WTC11 (cell line): ENCODE measurements around the gene NCKAP5L.

Experiments used
- CTCF ChIP-seq: fragments of 200-600 bp; IDR thresholded peaks from 2 replicates; pipeline ENCODE4 v1.8.0; 2022; ENCODE audit warnings: antibody characterized with exemption
- ELF4 ChIP-seq: sonication (generic); formaldehyde crosslinking; IDR thresholded peaks from 2 replicates; pipeline ENCODE4 v1.8.1; 2022; ENCODE audit warnings: low read depth, mild to moderate bottlenecking, moderate library complexity, missing genetic modification reagents
- SP1 ChIP-seq: sonication (generic); formaldehyde crosslinking; conservative IDR thresholded peaks from 2 replicates; pipeline ENCODE4 v1.8.1; 2022; ENCODE audit warnings: missing genetic modification reagents

- no peak for TF ChIP-seq ELF4 (CRISPR knock-in tag)
- TF ChIP-seq CTCF = no peak
- no peak for TF ChIP-seq SP1
These were observed 64.1 kb downstream of the NCKAP5L start for GRCh38 chr12:49764126-49764525.
